CD1c-positive myeloid dendritic cell (primary cell): ENCODE measurements around the gene TMEM125.

ENCODE experiments used
- DNase-seq: peaks from one replicate; pipeline ENCODE4 v3.0.0-alpha.2; 2016; ENCODE audit errors: extremely low spot score

Gene TMEM125

DNA sequence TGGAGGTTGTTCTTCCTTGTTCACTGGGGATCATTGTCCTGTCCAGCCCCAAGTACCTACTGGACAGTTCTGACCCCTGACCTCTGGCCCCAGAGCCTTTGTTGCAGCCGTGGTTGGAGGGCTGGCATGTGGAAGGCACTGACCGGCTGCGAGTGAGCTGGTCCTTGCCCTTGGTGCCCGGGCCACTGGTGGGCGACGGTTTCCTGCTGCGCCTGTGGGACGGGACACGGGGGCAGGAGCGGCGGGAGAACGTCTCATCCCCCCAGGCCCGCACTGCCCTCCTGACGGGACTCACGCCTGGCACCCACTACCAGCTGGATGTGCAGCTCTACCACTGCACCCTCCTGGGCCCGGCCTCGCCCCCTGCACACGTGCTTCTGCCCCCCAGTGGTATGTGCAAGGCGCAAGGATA is 42.4 kb downstream of the TMEM125 start:
- DNase-seq, result no peak

- DNase-seq, result peak; percentile 21
Observed at GRCh38 chr1:43312663-43313515, 43.1 kb downstream of the TMEM125 start.

GRCh38 chr1:43313771-43314170 is 44.0 kb downstream of the TMEM125 start:
- no peak for DNase-seq

DNA sequence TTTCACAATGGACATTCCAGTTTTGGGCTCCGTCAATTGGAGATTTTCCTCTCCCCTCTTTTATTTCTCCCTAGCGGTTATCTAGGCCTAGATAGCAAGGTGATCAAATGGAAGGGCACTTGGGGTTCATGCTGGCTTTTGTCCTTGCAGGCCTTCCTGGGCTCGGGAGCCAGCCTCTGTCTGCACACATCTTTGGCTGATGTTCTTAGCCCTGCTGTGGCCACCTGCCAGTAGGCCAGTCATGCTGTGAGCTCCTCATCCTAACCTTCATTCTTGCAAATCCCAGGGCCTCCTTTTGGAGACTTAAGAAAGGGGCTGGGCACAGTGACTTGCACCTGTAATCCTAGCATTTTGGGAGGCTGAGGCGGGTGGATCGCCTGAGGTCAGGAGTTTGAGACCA is 44.5 kb downstream of the TMEM125 start:
- no peak for DNase-seq

- no peak for DNase-seq
Observed at GRCh38 chr1:43315481-43315880, 45.7 kb downstream of the TMEM125 start.

DNA sequence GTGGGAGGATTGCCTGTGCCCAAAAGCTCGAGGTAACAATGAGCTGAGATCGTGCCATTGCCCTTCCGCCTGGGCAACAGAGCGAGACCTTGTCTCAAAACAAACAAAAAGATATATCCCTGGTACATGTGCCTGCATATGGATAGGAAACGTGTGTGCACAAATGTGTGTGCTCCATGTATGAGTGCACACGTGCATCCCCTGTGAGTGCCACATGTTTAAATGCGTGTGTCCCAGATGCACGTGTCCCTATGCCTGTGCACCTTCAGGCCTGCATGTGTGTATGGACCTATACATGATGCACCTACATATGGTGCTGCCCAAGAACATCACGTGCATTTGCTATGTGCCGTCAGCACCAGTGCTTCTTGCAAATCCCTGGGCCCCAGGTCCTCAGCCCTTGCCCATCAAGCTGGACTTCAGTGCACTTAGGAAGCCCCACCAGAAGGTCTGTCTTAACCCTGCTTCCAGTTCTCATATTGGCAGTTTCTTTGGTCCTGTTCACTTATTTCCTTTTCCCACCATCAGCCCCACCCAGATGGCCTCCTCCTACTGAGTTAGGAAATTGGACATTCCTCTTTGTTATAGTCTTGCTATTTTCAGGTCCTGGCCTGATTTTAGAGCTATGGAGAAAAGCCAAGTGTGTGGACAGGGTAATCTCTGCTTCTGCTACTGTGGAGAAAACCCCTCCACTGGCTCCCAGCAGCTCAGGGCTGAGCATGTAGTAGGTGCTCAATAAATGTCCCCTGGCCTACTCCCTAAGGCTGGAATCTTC is 46.4 kb downstream of the TMEM125 start:
- DNase-seq, result no peak

- DNase-seq, result no peak
Observed at GRCh38 chr1:43316738-43317520, 47.1 kb downstream of the TMEM125 start.

DNA sequence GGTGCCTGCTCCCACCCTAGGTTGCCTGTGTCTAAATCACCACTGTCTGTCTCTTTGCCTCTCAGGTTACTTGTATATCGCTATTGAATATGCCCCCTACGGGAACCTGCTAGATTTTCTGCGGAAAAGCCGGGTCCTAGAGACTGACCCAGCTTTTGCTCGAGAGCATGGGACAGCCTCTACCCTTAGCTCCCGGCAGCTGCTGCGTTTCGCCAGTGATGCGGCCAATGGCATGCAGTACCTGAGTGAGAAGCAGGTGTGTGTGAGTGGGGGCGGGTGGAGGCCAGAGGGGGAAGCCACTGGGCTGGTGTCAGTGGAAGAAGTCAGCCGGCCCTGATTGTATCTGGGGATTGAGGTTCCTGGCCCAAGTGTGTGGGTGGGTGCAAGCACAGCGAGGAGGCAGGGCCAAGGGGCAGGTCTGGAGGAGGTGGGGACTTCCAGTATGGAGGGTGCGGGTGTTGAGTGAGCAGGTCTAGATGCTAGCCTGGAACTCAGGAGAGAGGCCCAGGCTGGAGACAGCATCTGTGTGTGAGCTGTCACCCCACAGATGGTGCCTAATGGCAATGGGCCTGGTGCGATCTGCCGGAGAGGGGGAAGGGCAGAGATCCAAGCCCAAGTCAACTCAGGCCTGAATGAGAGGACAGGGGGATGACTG is 48.2 kb downstream of the TMEM125 start:
- peak; percentile 11 for DNase-seq

- no peak for DNase-seq
Observed at GRCh38 chr1:43318831-43319230, 49.0 kb downstream of the TMEM125 start.

DNA sequence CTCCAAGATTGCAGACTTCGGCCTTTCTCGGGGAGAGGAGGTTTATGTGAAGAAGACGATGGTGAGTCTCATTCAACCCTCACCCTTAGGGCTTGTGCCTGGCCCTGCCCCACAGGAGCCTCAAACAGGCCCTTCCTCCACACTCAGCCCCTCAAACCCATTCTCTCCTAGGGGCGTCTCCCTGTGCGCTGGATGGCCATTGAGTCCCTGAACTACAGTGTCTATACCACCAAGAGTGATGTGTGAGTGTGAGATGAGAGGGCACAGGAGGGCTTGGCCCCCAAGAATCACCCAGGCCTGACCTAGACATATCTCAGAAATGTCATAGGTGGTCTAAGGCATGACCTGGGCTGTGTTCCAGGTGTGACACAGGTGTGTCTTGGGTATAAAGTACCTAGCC is 49.5 kb downstream of the TMEM125 start:
- DNase-seq, result no peak

- DNase-seq, result no peak
Observed at GRCh38 chr1:43319766-43320165, 50.0 kb downstream of the TMEM125 start.

GRCh38 chr1:43321331-43321891 is 51.6 kb downstream of the TMEM125 start:
- DNase-seq, result no peak

DNA sequence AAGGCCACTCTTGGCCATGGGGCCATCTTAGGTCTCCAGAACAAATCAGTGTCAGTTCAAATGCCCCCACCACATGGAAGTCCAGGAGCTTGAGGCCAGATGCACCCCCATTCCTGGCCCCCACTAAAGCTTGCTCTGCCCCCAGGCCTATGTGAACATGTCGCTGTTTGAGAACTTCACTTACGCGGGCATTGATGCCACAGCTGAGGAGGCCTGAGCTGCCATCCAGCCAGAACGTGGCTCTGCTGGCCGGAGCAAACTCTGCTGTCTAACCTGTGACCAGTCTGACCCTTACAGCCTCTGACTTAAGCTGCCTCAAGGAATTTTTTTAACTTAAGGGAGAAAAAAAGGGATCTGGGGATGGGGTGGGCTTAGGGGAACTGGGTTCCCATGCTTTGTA is 52.7 kb downstream of the TMEM125 start:
- no peak for DNase-seq
